ENCODE measurements around the gene NXNL1. TPM values are rescaled to one million over a fixed set of nuclear protein-coding genes. Genes with fewer than 3 reads are reported as not detected.

The NXNL1 gene
- total RNA-seq, 2 donors from 2014 or later = not detected

- no peaks in the 10 kb centered on the region for H3K27me3 ChIP-seq (replicated peaks; ENCODE audit: insufficient read depth)
- TF ChIP-seq CTCF (IDR thresholded peaks at IDR 0.05) = no peak
- no peak for TF ChIP-seq POLR2A (IDR thresholded peaks at IDR 0.05)
- TF ChIP-seq POLR2AphosphoS5 (IDR thresholded peaks at IDR 0.05) = no peak
- H3K4me1 ChIP-seq (replicated peaks) = no peaks in the 10 kb centered on the region
- no peak for DNase-seq (ENCODE audit: low spot score)
- no peaks in the 10 kb centered on the region for H3K9me3 ChIP-seq
- WGBS = 73% methylated on average over 10 of the region's 10 CpGs
- no peaks in the 10 kb centered on the region for H3K36me3 ChIP-seq
- peak overlapping the region in 1 of 2 donors; percentile 8 for H3K4me3 ChIP-seq
- H3K27ac ChIP-seq = peak overlapping the region; percentile 72 to 75
- intact Hi-C loops (cut with DNase I) = no loop called here
Measured at GRCh38 chr19:17406046-17406886, 54.5 kb downstream of the NXNL1 start.

Other genes starting within 250 kb of the NXNL1 start
- 10 to 100 TPM; 24.5 to 30.3 TPM for gene USE1, start 245.6 kb downstream of the NXNL1 start, total RNA-seq
- 10 to 100 TPM; 21.6 to 26.2 TPM for gene OCEL1, start 234.7 kb downstream of the NXNL1 start, total RNA-seq
- 100 to 1,000 TPM in 1 of 2 donors, 10 to 100 TPM in 1; 91.7 to 108 TPM for gene NR2F6, start 215.0 kb downstream of the NXNL1 start, total RNA-seq
- 1 to 10 TPM; 3.5 to 8.4 TPM for gene USHBP1, start 196.2 kb downstream of the NXNL1 start, total RNA-seq
- gene BABAM1, start 193.5 kb downstream of the NXNL1 start, total RNA-seq = 10 to 100 TPM; 80.0 to 81.6 TPM
- gene ANKLE1, start 179.0 kb downstream of the NXNL1 start, total RNA-seq = 1 to 10 TPM in 1 of 2 donors, under 1 TPM in 1; 0.64 to 1.2 TPM
- gene ABHD8, start 157.5 kb downstream of the NXNL1 start, total RNA-seq = 10 to 100 TPM; 20.1 to 21.6 TPM
- gene MRPL34, start 155.1 kb downstream of the NXNL1 start, total RNA-seq = 100 to 1,000 TPM; 157 to 169 TPM
- 10 to 100 TPM in 1 of 2 donors, 1 to 10 TPM in 1; 9.6 to 18.6 TPM for gene DDA1, start 151.4 kb downstream of the NXNL1 start, total RNA-seq
- 10 to 100 TPM in 1 of 2 donors, 1 to 10 TPM in 1; 9.8 to 10.1 TPM for gene ANO8, start 126.1 kb downstream of the NXNL1 start, total RNA-seq
- 10 to 100 TPM; 42.4 to 67.0 TPM for gene GTPBP3, start 123.4 kb downstream of the NXNL1 start, total RNA-seq
- gene PLVAP, start 83.6 kb downstream of the NXNL1 start, total RNA-seq = 10 to 100 TPM; 33.5 to 35.4 TPM
- not detected for gene CCDC194, start 66.7 kb downstream of the NXNL1 start, total RNA-seq
- gene BST2, start 55.3 kb downstream of the NXNL1 start, total RNA-seq = 10 to 100 TPM; 32.7 to 75.3 TPM
- gene MVB12A, start 40.9 kb downstream of the NXNL1 start, total RNA-seq = 10 to 100 TPM; 71.2 to 75.7 TPM
- 1 to 10 TPM; 1.4 to 1.7 TPM for gene TMEM221, start 12.3 kb downstream of the NXNL1 start, total RNA-seq
- 10 to 100 TPM; 73.3 to 78.7 TPM for gene SLC27A1, start 9.6 kb upstream of the NXNL1 start, total RNA-seq
- 100 to 1,000 TPM; 120 to 129 TPM for gene PGLS, start 50.7 kb upstream of the NXNL1 start, total RNA-seq
- gene COLGALT1, start 94.7 kb upstream of the NXNL1 start, total RNA-seq = 10 to 100 TPM; 29.3 to 85.1 TPM
- 1 to 10 TPM in 1 of 2 donors, under 1 TPM in 1; 0.14 to 2.4 TPM for gene UNC13A, start 227.4 kb upstream of the NXNL1 start, total RNA-seq